ACHN (cell line): ENCODE results near the gene TMEM109.

ENCODE experiments used
- DNase-seq: peaks from one replicate; pipeline ENCODE4 v3.0.0-alpha.2; 2015
- in situ Hi-C: cut with HindIII; loops from 2 replicates; pipeline ENCODE4 v1.10.0; 2017; ENCODE audit warnings: low sequenced_read_pairs, low pct_ligation_motif_present, low pct_unique_long_range_greater_than_20kb

TMEM109 gene, protein sequence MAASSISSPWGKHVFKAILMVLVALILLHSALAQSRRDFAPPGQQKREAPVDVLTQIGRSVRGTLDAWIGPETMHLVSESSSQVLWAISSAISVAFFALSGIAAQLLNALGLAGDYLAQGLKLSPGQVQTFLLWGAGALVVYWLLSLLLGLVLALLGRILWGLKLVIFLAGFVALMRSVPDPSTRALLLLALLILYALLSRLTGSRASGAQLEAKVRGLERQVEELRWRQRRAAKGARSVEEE

DNA sequence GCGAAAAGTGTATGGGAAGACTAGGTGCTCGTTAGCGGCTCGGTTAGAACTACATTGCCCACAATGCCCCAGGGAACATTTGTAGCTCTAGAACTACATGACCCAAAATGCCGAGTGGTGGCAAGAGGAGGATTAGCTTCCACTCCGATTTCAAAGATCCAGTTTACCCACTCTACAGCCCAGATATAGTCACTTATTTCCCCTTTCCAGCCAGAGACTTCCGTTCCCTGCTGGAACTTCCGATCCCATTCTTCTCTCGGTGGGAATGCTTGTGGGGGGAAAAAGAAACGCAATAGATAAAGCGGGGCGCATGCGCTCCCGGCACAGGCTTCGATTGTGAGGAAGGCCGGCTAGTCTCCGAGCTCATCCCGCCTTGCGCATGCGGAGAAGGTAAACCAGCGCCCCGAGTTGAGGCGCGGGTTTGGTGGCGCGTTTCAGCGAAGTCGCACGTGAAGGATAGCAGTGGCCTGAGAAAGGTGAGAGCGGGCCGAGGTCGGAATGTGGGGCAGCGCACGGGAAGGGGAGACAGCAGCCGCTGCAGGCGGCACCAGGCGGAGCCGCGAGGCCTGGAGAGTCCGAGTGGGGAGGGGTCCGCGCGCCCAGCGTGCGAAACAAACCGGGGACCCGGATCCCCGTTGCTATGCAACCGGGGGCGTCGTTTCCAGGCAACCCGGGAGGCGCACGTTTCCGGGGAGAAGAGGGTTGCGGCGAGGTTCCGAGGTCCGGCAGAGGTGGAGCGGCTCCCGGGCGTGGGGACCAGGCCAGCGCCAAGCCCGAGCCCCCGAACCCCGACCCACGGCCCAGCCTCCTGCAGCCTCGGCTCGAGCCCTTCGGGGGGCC, at the start of gene TMEM109:
Gene TMEM109 (plus strand): TSS at position 366 of the 840 bp plus-strand sequence. CDS start 5,536 bp downstream, outside the sequence.
- peak; percentile 84 for DNase-seq
- in situ Hi-C loops, result no loop called here

DNA sequence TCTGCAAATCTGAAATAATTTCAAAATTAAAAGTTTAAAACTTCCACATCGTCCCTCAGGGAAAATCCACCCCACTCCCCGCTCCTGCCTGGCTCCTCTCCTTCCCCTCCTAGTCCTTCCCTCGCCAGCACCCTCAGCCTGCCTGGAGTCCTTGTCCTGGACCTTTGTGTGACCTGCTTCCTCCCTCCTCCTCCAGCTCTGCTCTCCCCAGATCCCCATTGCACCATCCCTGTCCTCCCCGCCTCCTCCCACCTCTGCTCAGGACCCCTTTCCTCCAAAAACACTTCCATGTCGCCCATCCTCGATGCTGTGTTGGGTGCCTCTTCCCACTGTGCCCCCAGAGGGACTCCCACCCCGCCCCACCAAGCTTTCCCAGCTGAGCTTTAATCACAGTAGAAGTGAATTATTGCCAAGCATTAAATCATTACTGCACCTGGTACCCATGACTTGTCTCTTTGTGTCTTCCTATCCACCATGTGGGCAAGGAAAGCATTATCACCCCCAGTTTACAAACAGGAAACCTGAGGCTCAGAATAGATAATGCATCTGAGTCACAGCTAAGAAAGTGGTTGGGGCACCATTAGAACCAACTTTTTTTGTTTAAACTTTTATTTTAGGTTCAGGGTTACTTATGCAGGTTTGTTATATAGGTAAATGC, 49.0 kb upstream of the TMEM109 start:
- DNase-seq, result no peak
- in situ Hi-C loops, result no loop called here

DNA sequence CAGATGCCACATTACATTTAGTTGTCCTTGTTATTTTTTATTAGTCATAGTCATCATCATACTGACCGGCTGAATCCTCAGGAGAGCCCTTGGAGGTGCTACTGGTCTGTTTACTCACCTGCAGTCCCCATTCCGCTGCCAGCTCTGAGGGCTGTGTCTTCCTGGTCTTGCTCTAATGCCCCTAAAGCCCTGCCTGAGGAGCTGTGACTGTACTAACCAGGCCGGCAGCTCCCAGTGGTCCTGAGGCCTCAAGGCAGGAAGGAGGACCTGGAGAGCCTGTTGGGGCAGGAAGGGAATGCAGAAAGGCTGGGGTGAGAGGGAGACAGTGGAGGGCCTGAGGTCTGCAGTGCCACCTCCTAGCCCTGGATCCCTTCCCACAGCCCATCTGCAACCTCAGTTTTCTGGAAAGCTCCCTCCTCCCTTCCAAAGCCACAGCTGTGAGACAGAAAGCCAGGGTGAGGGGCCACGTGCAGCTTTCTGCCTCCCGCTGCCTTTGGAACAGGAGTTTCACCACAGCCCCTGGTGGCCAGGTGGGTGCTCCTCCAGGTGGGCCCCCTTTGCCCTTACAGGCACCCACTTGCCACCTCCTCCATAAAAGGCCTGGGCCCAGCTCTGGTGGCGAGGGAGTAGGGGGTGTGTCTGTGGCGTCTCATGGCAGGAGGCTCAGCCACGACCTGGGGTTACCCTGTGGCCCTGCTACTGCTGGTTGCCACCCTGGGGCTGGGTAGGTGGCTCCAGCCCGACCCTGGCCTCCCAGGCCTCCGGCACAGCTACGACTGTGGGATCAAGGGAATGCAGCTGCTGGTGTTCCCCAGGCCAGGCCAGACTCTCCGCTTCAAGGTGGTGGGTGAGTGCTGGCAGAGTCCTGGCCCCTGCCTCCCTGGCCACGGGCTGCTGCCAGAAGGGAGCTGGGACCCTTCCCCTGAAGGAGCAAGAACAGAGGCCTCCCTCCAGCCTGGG, 46.8 kb upstream of the TMEM109 start, which contains the start of gene ZP1:
Gene ZP1 (plus strand): TSS at position 632 of the 960 bp plus-strand sequence. CDS start 20 bp downstream, at position 652.
- in situ Hi-C loops, result no loop called here
- DNase-seq, result no peak

DNA sequence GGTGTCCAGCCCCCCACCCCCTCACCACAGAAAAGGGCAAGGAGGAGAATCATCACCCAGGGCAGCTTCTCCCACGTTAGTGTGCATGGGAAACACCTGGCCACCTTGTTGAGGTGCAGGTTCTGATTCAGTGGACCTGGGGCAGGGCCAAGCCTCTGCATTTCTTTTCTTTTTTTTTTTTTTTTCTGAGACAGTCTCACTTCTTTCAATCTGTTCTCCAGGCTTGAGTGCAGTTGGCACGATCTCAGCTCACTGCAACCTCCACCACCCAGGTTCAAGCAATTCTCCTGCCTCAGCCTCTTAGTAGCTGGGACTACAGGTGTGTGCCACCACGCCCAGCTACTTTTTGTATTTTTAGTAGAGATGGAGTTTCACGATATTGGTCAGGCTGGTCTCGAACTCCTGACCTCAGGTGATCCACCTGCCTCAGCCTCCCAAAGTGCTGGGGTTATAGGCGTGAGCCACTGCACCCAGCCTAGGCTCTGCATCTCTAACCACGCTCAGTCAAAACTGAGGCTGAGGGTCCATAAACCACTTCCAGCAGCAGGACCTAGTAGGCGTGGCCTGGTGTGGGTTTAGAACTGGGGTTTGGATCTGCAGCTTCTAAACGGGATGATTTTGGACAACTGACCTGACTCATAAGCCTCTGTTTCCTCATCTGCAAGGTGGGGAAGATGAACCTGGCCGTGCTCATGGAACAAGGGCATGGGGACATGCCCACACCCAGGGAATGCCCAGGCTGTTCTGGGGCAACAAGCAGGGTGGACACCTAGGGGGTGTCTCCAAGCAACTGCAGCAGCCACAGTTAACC, 45.9 kb upstream of the TMEM109 start:
- no peak for DNase-seq
- in situ Hi-C loops, result no loop called here

DNA sequence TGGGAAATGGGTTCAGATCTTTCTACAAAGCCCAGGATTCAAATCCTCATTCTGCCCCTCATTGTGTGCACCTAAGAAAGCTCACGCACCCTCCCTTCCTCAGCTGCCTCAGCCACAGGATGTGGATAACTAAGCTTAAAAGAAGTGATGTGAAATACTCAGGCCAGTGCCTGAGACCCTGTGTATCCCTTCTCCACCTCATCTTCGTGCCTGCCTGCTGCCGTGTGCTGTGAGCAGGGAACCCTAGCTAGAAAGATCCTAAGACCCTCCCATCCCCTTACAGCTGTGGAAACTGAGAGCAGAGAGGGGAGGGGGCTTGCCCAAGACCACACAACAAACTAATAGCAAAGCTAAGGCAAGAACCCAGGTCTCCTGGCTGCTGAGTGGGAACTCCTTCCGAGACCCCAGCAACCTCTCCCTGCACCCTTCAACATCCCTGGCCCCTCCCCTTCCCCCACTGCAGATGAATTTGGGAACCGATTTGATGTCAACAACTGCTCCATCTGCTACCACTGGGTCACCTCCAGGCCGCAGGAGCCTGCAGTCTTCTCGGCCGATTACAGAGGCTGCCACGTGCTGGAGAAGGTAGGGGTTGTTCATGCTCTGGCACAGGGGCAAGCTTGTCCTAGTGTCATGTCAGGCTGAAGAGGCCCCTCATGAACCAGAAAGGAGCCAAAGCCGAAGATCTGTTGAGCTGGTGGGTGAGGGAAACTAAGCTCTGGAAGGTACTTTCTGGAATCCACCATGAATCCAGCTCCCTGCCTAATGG, 45.1 kb upstream of the TMEM109 start:
- DNase-seq, result no peak
- in situ Hi-C loops, result no loop called here

DNA sequence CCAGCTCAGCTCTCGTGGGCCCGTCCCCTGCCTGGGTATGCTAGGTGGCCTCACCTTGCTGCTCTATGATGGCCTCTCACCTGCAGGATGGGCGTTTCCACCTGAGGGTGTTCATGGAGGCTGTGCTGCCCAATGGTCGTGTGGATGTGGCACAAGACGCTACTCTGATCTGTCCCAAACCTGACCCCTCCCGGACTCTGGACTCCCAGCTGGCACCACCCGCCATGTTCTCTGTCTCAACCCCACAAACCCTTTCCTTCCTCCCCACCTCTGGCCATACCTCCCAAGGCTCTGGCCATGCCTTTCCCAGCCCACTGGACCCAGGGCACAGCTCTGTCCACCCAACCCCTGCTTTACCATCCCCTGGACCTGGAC, 44.5 kb upstream of the TMEM109 start:
- in situ Hi-C loops, result no loop called here
- no peak for DNase-seq

DNA sequence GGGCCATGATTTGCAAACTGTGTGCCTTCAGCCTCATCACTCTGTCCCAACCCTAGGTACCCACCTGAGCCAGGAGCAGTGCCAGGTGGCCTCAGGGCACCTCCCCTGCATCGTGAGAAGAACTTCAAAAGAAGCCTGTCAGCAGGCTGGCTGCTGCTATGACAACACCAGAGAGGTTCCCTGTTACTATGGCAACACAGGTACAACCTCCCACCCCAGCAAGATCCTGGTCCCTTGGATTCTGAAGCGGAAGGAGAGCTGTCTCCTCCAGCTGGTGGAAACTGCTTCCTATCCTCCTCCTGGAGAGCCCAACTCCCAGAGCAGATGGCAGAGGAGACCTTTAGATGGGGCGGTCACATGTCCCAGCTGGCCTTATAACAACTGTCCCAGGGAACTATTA, 43.7 kb upstream of the TMEM109 start:
- in situ Hi-C loops, result no loop called here

DNA sequence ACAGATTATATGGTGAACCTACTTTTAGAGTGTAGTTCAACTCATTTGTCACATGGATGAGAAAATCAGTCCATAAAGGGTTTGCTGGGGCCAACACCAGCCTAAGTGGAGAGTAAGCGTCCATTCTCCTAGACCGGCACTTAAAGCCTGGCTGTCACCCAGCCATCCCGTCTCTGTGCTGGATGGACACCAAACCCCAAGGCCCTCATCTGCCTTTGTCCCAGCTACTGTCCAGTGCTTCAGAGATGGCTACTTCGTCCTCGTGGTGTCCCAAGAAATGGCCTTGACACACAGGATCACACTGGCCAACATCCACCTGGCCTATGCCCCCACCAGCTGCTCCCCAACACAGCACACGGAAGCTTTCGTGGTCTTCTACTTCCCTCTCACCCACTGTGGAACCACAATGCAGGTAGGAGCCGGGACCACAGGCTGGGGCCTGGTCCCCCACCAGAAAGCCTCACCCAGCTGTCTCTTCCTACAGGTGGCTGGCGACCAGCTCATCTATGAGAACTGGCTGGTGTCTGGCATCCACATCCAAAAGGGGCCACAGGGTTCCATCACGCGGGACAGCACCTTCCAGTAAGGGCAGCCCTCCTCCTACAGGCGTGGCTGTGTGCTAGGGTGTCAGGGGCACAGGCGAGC, 43.1 kb upstream of the TMEM109 start:
- in situ Hi-C loops, result no loop called here

More for the DNA sequence above, 43.7 kb upstream of the TMEM109 start:
- DNase-seq, result no peak

DNA sequence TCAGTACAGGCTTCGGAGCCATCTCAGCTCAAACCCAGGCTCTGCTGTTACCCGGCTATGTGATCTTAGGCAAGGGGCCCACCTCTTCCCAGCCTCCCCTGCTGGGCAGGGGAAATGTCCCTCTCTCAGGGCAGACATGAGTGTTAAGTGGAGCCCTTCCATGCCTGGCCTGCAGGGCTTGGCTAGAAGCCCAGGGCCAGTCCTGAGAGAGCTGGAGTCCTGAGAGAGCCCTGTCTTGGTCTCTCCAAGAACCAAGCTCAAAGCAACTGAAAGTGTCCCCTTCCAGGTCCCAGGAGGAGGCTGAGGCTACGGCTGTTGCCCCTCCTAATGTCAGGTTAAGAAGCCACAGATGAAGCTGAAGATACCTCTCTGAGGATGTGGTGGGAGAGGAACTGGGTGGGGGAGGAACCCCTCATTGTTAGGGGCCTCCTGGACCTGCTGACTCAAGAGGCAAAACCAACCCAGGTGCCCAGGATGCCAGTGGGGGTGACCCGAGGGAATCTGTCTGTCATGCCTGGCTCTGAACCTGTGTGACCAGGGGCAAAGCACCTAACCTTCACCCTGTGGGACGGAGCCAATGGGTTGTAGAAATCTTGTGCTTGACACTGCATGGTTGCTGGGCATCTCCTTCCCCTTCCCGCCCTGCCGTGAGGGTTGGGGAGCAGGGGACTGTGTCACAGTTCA, 42.4 kb upstream of the TMEM109 start:
- in situ Hi-C loops, result no loop called here

More for the DNA sequence above, 43.1 kb upstream of the TMEM109 start:
- no peak for DNase-seq

DNA sequence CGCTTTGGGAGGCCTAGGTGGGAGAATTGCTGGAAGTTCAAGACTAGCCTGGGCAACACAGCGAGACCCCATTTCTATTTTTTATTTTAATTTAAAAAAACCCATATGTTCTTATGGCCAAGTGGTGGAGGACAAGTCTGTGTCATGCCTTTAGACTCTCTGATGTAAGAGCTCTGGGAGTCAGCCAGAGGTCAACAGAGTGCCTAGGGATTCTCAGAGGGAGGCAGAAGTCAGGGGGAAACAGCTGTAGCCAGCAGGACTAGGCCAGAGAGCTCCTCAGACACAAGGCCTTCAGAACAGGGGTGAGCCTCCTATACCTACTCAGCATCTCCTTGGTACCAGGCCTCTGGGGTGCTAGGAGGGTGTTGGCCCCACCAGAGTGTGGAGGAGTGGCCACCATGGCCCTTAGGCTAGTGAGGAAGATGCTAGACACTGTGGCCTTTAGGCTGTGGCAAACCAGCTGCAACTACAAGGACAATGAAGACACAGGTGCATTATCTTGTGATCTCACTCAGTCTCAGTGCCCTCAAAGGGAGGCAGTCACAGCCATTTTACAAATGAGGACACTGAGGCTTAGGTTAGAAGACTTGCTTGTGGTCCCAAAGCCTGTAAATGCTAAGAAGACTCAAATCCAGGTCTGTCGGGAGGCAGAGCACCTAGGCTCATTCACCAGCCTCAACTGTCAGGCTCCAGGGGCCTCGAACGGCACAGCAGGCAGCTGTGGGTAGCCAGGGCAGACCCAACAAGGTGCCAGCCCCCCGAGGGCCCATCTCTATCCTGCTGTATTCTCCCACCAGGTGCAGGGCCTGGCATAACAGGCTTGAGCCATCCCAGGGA, 41.6 kb upstream of the TMEM109 start:
- DNase-seq, result peak; percentile 6
- in situ Hi-C loops, result no loop called here

More for the DNA sequence above, 42.4 kb upstream of the TMEM109 start:
- DNase-seq, result peak; percentile 7

DNA sequence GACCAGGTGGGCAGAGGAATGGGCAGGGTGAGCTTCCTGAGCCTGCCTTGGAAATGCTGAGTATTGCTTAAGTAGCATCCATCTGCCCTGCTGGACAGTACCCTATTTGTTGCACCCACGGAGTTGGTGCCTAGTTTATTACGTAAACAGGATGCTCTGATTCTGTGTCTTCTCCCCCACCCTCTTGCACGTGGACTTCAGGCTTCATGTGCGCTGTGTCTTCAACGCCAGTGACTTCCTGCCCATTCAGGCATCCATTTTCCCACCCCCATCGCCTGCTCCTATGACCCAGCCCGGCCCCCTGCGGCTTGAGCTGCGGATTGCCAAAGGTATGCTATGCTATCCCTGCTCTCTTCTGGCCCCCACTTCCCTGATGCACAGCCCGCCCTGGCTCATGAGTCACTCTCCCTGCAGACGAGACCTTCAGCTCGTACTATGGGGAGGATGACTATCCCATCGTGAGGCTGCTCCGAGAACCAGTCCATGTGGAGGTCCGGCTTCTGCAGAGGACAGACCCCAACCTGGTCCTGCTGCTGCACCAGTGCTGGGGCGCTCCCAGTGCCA, 40.9 kb upstream of the TMEM109 start:
- in situ Hi-C loops, result no loop called here
- DNase-seq, result peak; percentile 82

DNA sequence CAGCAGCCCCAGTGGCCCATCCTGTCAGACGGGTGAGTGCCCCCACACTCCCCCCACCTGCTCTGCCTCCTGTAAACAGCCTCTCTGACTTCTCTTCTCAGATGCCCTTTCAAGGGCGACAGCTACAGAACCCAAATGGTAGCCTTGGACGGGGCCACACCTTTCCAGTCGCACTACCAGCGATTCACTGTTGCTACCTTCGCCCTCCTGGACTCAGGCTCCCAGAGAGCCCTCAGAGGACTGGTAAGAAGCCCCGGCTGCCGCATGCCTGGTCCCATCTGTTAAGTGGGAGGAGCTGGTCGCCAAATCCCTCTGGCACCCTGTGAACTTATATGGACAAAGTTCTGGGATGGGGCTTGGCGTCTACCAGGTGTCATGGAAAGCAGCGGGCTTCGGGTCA, 40.4 kb upstream of the TMEM109 start:
- in situ Hi-C loops, result no loop called here
- DNase-seq, result no peak

DNA sequence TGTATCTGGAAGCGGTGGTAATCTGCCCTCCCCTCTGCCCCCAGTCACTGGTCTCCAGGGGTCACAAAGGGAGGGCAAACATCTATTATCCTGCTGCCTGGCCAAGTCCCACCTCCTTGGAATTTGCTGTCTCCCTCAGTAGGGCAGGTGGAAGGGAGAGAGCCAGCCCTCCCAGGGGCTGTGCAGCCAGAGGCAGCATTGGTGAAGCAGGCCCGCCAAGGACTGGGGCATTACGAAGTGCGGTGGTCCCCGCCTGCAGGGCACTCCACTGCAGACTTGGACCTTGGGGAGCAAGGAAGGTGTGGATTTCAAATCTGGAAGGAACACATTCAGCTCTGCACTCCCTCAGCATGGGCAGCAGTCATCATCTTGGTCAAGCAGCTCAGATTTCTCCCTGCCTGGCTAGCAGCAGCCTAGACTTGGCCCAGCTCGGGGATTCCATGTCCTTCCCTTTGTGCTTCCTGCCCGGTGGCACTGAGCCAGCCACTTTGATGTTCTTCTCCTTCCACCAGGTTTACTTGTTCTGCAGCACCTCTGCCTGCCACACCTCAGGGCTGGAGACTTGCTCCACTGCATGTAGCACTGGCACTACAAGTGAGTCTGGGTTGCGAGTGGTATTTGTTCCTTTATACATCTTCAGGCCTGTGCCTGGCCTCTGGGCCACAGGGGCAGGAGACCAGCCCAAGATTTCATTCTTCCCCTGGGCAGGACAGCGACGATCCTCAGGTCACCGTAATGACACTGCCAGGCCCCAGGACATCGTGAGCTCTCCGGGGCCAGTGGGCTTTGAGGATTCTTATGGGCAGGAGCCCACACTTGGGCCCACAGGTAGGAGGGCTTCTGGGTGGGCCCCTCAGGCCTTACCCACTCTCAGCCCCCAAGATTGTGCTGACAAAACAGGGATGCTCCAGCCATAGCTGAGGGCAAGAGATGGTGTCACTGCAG, 39.3 kb upstream of the TMEM109 start:
- in situ Hi-C loops, result no loop called here
- DNase-seq, result no peak
